ENCODE measurements around the gene ANK2. TPM values are rescaled to one million over a fixed set of nuclear protein-coding genes. Genes with fewer than 3 reads are reported as not detected.

Gene ANK2
- total RNA-seq, 1 donor from 2014 or later, result 284 TPM

- ATAC-seq (no peak), DNase-seq (ENCODE audit: missing footprints) (no peak)
- intact Hi-C loops (cut with DNase I), result no loop called here
Measured at GRCh38 chr4:113344100-113344499, 294.6 kb downstream of the ANK2 start.

- ATAC-seq (no peak), DNase-seq (ENCODE audit: missing footprints) (no peak)
- intact Hi-C loops (cut with DNase I), result no loop called here
Measured at GRCh38 chr4:113347245-113347644, 297.8 kb downstream of the ANK2 start.

DNA sequence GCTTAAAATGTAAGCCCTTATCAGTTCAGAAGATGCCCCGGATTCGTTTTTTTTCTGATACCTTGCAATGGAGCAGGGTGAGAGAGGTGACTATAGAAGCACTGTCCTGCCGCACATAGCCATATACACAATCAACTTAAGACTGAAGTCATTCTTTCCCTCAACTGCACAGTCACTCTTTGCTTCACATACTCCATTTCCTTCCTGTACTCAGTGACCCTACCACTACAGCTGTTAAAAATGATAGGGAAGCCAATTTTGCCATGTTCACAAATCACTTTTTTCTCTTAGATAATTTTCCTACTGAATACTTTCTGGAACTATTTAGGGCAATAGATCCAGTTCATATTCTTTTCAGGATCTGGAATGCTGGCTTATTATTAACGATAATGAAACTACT, 300.0 kb downstream of the ANK2 start:
- DNase-seq (ENCODE audit: missing footprints) (no peak), ATAC-seq (no peak)

GRCh38 chr4:113350576-113350975, 301.1 kb downstream of the ANK2 start:
- ATAC-seq (no peak), DNase-seq (ENCODE audit: missing footprints) (no peak)
- intact Hi-C loops (cut with DNase I), result no loop called here

More for the DNA sequence above, 300.0 kb downstream of the ANK2 start:
- intact Hi-C loops (cut with DNase I), result no loop called here

DNA sequence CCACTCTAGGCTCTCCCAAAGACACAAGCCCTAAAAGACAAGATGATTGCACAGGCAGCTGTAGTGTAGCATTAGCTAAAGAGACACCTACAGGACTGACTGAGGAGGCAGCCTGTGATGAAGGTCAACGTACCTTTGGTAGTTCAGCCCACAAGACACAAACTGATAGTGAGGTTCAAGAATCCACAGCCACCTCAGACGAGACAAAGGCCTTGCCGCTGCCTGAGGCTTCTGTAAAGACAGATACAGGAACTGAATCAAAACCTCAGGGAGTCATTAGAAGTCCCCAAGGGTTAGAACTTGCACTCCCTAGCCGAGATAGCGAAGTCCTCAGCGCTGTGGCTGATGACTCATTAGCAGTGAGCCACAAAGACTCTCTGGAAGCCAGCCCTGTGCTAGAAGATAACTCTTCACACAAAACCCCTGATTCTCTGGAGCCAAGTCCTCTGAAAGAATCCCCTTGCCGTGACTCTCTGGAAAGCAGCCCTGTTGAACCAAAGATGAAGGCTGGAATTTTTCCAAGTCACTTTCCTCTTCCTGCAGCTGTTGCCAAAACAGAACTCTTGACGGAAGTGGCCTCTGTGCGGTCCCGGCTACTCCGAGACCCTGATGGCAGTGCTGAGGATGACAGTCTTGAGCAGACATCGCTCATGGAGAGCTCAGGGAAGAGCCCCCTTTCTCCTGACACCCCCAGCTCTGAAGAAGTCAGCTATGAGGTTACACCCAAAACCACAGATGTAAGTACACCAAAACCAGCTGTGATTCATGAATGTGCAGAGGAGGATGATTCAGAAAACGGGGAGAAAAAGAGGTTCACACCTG, 306.3 kb downstream of the ANK2 start:
- intact Hi-C loops (cut with DNase I), result no loop called here

GRCh38 chr4:113356453-113356852, 307.0 kb downstream of the ANK2 start:
- DNase-seq (ENCODE audit: missing footprints) (no peak), ATAC-seq (no peak)
- intact Hi-C loops (cut with DNase I), result no loop called here

More for the DNA sequence above, 306.3 kb downstream of the ANK2 start:
- no peak for DNase-seq (ENCODE audit: missing footprints)
- peak; percentile 84 for ATAC-seq

GRCh38 chr4:113358784-113359183, 309.3 kb downstream of the ANK2 start:
- intact Hi-C loops (cut with DNase I), result no loop called here
- DNase-seq (ENCODE audit: missing footprints) (no peak), ATAC-seq (no peak)

DNA sequence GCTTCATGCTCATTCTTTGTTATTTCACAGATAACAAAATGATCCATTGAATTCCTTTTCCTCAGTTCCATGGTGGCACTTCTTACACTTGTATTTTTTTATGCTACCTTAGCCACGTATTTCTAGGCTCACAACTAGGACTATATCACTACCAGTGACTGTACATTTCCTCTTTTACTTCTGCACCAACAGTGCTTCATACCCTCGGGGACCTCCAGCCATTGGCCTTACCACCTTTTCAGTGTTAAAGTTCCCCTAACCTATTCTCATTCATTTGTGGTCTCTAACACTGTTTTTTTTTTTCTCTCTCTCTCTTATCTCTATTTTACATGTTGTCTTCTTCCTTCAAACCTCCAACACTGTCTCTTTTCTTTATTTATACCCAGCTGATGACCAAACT, 315.9 kb downstream of the ANK2 start:
- ATAC-seq (no peak), DNase-seq (ENCODE audit: missing footprints) (no peak)
- intact Hi-C loops (cut with DNase I), result no loop called here

DNA sequence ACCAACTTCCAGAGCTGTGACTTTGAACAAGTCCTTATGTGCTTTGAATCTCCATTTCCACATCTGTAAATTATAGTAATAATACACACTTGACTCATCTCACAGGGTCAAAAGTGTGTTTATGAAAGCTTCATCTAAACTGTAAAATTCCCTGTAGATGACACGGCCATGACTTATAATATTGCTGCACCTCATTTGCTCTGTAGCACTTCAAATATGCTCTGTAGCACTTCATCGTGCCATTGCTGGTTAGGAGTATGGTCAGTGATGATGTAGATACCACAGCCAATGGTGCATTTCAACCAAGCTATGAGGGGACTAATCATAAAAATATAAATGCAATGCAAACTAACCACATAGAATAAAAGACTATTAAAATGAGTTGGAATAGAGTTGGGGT, 318.6 kb downstream of the ANK2 start:
- DNase-seq (ENCODE audit: missing footprints), result no peak
- ATAC-seq, result no peak
- intact Hi-C loops (cut with DNase I), result no loop called here

- DNase-seq (ENCODE audit: missing footprints) (no peak), ATAC-seq (no peak)
- intact Hi-C loops (cut with DNase I), result no loop called here
Measured at GRCh38 chr4:113371111-113371510, 321.7 kb downstream of the ANK2 start.

- intact Hi-C loops (cut with DNase I), result no loop called here
- DNase-seq (ENCODE audit: missing footprints) (no peak), ATAC-seq (peak; percentile 45)
Measured at GRCh38 chr4:113375964-113376666, 326.7 kb downstream of the ANK2 start.

GRCh38 chr4:113378836-113379235, 329.4 kb downstream of the ANK2 start:
- intact Hi-C loops (cut with DNase I), result no loop called here
- ATAC-seq, result no peak

GRCh38 chr4:113382704-113383103, 333.3 kb downstream of the ANK2 start:
- ATAC-seq, result peak; percentile 30
- intact Hi-C loops (cut with DNase I), result no loop called here
- no peak for DNase-seq (ENCODE audit: missing footprints)

More at GRCh38 chr4:113378836-113379235, 329.4 kb downstream of the ANK2 start:
- DNase-seq (ENCODE audit: missing footprints), result no peak

DNA sequence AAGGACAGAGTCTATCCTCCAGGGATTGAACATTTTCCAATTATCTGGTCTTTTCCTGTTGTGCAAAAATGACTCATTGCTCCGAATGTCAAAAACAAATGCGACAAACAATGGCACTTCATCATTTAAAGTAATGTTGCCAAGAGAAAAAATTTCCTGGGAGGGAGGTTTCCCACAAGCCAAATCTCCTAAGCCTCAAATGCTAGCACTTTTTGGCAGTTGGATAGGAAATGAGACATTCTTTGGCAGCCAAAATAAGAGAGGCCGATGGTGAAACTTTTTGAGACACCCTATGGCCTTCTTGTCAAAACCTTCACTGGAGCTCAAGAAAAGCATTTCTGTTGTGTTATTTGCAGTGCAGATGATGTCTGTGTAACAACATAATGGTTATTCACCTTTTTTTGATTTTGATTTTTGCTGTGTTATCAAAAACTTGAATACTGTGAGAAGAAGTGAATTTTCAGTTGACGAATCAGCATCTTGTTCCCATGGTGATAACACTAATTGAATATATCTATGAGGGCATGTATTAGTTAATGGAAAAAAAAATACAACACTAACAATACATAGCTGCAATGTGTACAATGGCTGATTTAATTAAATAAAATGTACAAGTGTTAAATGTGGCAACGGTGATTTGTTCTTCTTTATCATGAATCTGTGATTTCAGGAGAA, 333.8 kb downstream of the ANK2 start:
- intact Hi-C loops (cut with DNase I), result no loop called here
- ATAC-seq, result peak; percentile 81

GRCh38 chr4:113384600-113384999, 335.1 kb downstream of the ANK2 start:
- intact Hi-C loops (cut with DNase I), result no loop called here
- no peak for DNase-seq (ENCODE audit: missing footprints)
- ATAC-seq, result no peak

More for the DNA sequence above, 333.8 kb downstream of the ANK2 start:
- no peak for DNase-seq (ENCODE audit: missing footprints)

DNA sequence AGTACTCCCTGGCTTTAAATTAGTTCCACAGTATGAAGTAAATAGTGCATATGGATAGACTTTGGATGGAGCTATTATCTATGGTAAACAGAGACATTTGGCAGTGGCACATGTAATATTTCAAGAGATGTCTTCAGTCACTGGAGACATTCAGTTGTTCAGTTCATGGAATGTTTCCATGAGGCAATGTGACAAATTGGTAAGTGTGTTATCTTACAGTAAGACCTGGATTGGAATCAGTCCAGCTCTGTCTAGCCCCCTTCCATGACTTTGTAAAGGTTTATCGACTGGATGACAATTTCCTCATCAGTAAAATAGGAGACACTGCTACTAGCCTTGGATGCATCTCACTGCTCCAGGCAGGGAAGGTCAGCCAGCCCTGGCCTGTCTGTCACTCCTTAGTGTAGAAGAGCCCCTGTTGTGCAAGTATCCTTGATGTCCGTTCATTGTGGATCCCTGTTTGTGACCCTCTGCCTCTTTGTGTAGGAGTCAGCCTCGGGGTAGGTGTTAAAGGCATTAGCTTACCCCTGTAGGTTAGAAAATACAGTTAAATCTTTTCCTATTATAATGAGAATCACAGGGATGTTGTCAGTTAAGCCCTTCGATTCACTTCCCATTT, 335.9 kb downstream of the ANK2 start:
- ATAC-seq (no peak), DNase-seq (ENCODE audit: missing footprints) (no peak)
- intact Hi-C loops (cut with DNase I), result no loop called here

GRCh38 chr4:113389160-113389559, 339.7 kb downstream of the ANK2 start:
- intact Hi-C loops (cut with DNase I), result no loop called here
- no peak for DNase-seq (ENCODE audit: missing footprints)
- no peak for ATAC-seq

GRCh38 chr4:113390850-113391249, 341.4 kb downstream of the ANK2 start:
- intact Hi-C loops (cut with DNase I), result loop anchor here (5.0 to 10.0 kb wide), 4 partner anchors 124 to 994 kb away; no protein-coding TSS in a partner anchor
- no peak for ATAC-seq
- no peak for DNase-seq (ENCODE audit: missing footprints)

DNA sequence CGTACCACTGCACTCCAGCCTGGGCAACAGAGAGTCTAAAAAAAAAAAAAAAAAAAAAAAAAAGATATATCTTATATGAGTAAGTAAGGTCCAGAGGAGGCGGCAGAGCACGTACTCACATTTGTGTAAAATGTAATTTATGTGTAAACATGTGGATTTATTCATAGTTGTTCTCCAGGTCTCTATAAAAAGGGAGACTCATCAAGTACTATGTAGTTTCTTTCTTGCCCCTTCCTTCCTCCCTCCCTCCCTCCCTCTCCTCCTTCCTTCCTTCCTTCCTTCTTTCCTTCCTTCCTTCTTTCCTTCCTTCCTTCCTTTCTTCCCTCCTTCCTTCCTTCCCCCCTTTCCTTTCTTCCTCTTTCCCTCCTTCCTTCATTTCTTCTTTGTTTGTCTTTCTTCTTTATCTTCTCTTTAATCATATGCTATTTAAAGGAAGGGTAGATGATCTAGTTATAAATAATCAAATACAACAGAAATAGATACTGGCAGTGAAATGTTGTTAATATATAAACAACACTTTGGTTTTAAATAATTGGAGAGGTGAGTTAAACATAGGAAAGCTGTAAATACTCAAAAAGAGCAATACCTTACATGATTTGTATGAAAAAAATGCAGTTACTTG, 344.8 kb downstream of the ANK2 start:
- ATAC-seq (no peak), DNase-seq (ENCODE audit: missing footprints) (no peak)
- intact Hi-C loops (cut with DNase I), result loop anchor here (1.0 to 10.0 kb wide), 5 partner anchors 121 to 991 kb away; no protein-coding TSS in a partner anchor

Data from Right ventricle myocardium inferior (tissue), 1 donor.